Measurements from ENCODE around the gene PTPN14.

DNA sequence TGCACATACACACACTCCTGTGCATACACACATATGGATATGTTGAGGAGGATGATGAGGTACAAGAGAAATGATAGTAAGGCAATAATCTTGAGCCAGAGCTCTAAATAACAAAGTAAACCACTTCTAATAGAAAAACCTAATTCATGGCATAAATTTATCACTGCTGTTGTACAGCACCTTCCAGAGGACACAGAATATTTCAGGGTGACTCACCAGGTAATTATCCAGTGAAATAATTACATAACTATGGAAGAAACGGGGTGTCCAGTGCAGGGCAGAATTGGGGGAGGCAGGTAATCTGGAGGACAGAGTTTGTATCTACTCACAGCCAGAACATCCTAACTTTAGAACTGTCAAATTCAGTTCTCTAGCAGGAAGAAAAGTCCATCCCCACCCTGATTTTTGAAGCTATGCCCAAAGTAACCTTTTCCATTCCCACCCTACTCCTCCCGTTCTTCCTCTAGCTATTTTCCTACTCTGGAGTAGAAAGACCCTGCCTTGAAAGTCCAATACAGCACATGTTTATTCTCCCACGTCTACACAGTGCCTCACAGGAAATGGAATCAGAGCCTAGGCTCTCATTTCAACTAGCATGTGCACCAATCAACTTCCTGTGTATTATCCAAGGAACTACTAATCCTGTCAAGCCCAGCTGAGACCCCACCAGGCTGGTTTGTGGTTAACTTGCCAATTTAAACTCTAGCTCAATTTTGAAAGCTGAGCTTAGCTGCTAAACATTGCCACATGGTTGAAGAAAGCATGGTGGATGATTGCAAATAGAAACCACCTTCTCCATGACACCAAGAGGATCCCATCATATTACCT is 96.6 kb downstream of the PTPN14 start:
- TF ChIP-seq CTCF (conservative IDR thresholded peaks at IDR 0.05 in 1 of 2, IDR thresholded peaks at IDR 0.05 in 1 of 2; ENCODE audit: extremely low read depth in 1 of 2, insufficient read depth in 1 of 2, low read depth in 1 of 2, low read length in 2 of 2): peak in 1 of 2 donors; percentile 3
- no peak for TF ChIP-seq EZH2 (IDR thresholded peaks at IDR 0.05; ENCODE audit: borderline replicate concordance, low read length)
